PFSK-1 (cell line): ENCODE data around the gene MZF1.
A peak's percentile ranks its signal among the peaks of the same experiment; 100 is the strongest.

Experiments used
- FOXP2 ChIP-seq: optimal IDR thresholded peaks from 2 replicates; pipeline ENCODE3; 2011; ENCODE audit warnings: borderline replicate concordance, control low read depth, inconsistent platforms; ENCODE audit not compliant: insufficient read depth; ENCODE audit errors: extremely low read length, extremely low read depth
- POLR2AphosphoS5 ChIP-seq: IDR thresholded peaks from 2 replicates; pipeline ENCODE4 v1.6.1; 2012; ENCODE audit warnings: low read depth, mild to moderate bottlenecking, control low read depth, low read length, moderate library complexity
- REST ChIP-seq, 2 experiments: IDR thresholded peaks; 2 replicates each; pipeline versions ENCODE4 v1.6.1 to v1.8.0; 2011 to 2012; ENCODE audit warnings: low read depth in 2 of 2, low read length in 2 of 2, control low read depth in 1 of 2, inconsistent platforms in 1 of 2, mild to moderate bottlenecking in 1 of 2, moderate library complexity in 1 of 2; ENCODE audit not compliant: insufficient read depth in 1 of 2
- SIN3A ChIP-seq: IDR thresholded peaks from 2 replicates; pipeline ENCODE4 v1.6.1; 2012; ENCODE audit warnings: mild to moderate bottlenecking, low read length, moderate library complexity, borderline replicate concordance; ENCODE audit not compliant: insufficient read depth
- TAF1 ChIP-seq: IDR thresholded peaks from 2 replicates; pipeline ENCODE4 v1.6.1; 2012; ENCODE audit warnings: low read length, control low read depth, borderline replicate concordance; ENCODE audit not compliant: insufficient read depth

Gene MZF1

GRCh38 chr19:58519087-58519354 lies 54.1 kb downstream of the MZF1 start:
- TF ChIP-seq TAF1 (peak; percentile 40; the same call in 1 of the 2 replicates), POLR2AphosphoS5 (no peak), SIN3A (no peak)

GRCh38 chr19:58518256-58519086 lies 54.7 kb downstream of the MZF1 start:
- TF ChIP-seq TAF1 (no peak), REST (IDR thresholded peaks at IDR 0.05; ENCODE audit: insufficient read depth in 1 of 2, low read depth in 2 of 2, low read length in 2 of 2) (no peak)

GRCh38 chr19:58516964-58517833 lies 55.9 kb downstream of the MZF1 start:
- TF ChIP-seq TAF1 (no peak), FOXP2 (no peak), SIN3A (no peak), POLR2AphosphoS5 (no peak), REST (IDR thresholded peaks at IDR 0.05; ENCODE audit: insufficient read depth in 1 of 2, low read depth in 2 of 2, low read length in 2 of 2) (no peak)

- TF ChIP-seq FOXP2 (no peak), POLR2AphosphoS5 (no peak), SIN3A (no peak), TAF1 (no peak), REST (IDR thresholded peaks at IDR 0.05; ENCODE audit: insufficient read depth in 1 of 2, low read depth in 2 of 2, low read length in 2 of 2) (no peak)
Observed at GRCh38 chr19:58516246-58516836, 56.8 kb downstream of the MZF1 start.

- no peak for TF ChIP-seq SIN3A
- TF ChIP-seq REST (IDR thresholded peaks at IDR 0.05; ENCODE audit: insufficient read depth in 1 of 2, low read depth in 2 of 2, low read length in 2 of 2): no peak
- TF ChIP-seq POLR2AphosphoS5: no peak
- no peak for TF ChIP-seq TAF1
- no peak for TF ChIP-seq FOXP2
Observed at GRCh38 chr19:58515259-58515658, 57.9 kb downstream of the MZF1 start.
